Measurements from ENCODE around the gene AIPL1. TPM values are rescaled to one million over a fixed set of nuclear protein-coding genes. Genes with fewer than 3 reads are reported as not detected.

The AIPL1 gene
- total and polyA plus RNA-seq, 2 of the 13 experiments (the other 11 are each of a cell fraction or from before 2014, with no cell fraction given) = not detected

GRCh38 chr17:6413065-6413464, 21.9 kb downstream of the AIPL1 start (continued):
- no peak for TF ChIP-seq NKX3-1 (CRISPR knock-in tag; IDR thresholded peaks at IDR 0.05)
- TF ChIP-seq GMEB2 (CRISPR knock-in tag; IDR thresholded peaks at IDR 0.05; ENCODE audit: low read depth) = no peak
- TF ChIP-seq SMC3 (IDR thresholded peaks at IDR 0.05; ENCODE audit: low read length) = peak; percentile 66; the same call in 1 of the 2 replicates
- TF ChIP-seq KLF6 (CRISPR knock-in tag; IDR thresholded peaks at IDR 0.05) = no peak
- TF ChIP-seq ZFX (CRISPR knock-in tag; IDR thresholded peaks at IDR 0.05; ENCODE audit: low read depth) = no peak
- no peak for TF ChIP-seq ZNF343 (CRISPR knock-in tag; IDR thresholded peaks at IDR 0.05)
- no peak for TF ChIP-seq POGZ (CRISPR knock-in tag; IDR thresholded peaks at IDR 0.05)
- no peak for TF ChIP-seq BORCS8-MEF2B (CRISPR knock-in tag; IDR thresholded peaks at IDR 0.05)
- TF ChIP-seq FOXA3 (CRISPR knock-in tag; IDR thresholded peaks at IDR 0.05) = no peak
- TF ChIP-seq ZBTB3 (CRISPR knock-in tag; IDR thresholded peaks at IDR 0.05; ENCODE audit: borderline replicate concordance, low read depth) = no peak
- TF ChIP-seq PRDM15 (CRISPR knock-in tag; IDR thresholded peaks at IDR 0.05) = no peak
- no peak for TF ChIP-seq HIC2 (CRISPR knock-in tag; IDR thresholded peaks at IDR 0.05; ENCODE audit: low read depth)
- TF ChIP-seq GFI1 (CRISPR knock-in tag; IDR thresholded peaks at IDR 0.05; ENCODE audit: borderline replicate concordance) = no peak
- no peak for TF ChIP-seq ZNF207 (IDR thresholded peaks at IDR 0.05; ENCODE audit: borderline replicate concordance)
- TF ChIP-seq E2F2 (CRISPR knock-in tag; IDR thresholded peaks at IDR 0.05; ENCODE audit: borderline replicate concordance) = no peak
- TF ChIP-seq ZNF704 (CRISPR knock-in tag; IDR thresholded peaks at IDR 0.05; ENCODE audit: borderline replicate concordance) = no peak
- peak; percentile 61 for TF ChIP-seq RAD21 (CRISPR knock-in tag; IDR thresholded peaks at IDR 0.05)
- TF ChIP-seq TBX3 (IDR thresholded peaks at IDR 0.05; ENCODE audit: borderline replicate concordance) = no peak
- peak; percentile 67 for TF ChIP-seq STAG1 (CRISPR knock-in tag; IDR thresholded peaks at IDR 0.05)
- no peak for TF ChIP-seq CERS6 (CRISPR knock-in tag; IDR thresholded peaks at IDR 0.05)
- no peak for TF ChIP-seq ZNF468 (CRISPR knock-in tag; IDR thresholded peaks at IDR 0.05)
